GM12864 (cell line): ENCODE data around the gene VILL.
"Not testable (repeated sequence)": the region's sequence is repeated elsewhere in the genome, so short reads cannot be mapped to it uniquely, and the experiment has no call there.

Experiments
- DNase-seq: peaks from one replicate; pipeline ENCODE4 v3.0.0-alpha.2; 2011; ENCODE audit warnings: low read depth
- H3K4me3 ChIP-seq: 2 replicates; pipeline ENCODE4 v1.5.1; 2011; ENCODE audit warnings: mild to moderate bottlenecking, low read depth, low read length, control low read depth
- CTCF ChIP-seq: IDR thresholded peaks from 2 replicates; pipeline ENCODE4 v1.5.1; 2011; ENCODE audit warnings: low read depth, mild to moderate bottlenecking, moderate library complexity, low read length, control low read depth, inconsistent platforms; ENCODE audit errors: missing control alignments

VILL gene

DNA sequence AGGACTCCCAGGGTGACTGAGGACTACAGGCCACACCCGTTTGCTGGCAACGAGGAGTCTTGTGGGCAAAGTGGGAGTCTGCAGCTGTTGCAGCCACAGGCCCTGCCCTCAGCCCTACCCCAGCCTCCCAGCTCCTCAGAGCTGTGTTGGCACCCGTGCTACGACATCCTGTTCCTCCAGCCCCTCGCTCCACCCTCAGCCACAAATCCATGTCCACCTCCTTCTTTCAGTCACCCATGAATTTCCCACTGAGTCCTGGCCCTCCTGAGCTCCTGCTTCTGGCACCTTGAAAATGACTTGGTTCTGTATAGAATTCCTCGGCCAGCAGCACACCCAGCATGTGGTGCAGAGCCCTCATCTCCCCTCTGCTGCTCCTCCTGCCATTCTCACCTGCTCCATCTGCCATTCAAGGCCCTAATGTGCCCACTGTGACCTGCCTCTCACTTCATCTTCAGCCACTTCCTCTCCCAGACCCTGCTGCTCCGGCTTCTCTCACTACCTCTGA, 20.9 kb upstream of the VILL start:
- no peak for TF ChIP-seq CTCF
- DNase-seq: no peak
- H3K4me3 ChIP-seq: no peak overlapping the region

GRCh38 chr3:37970802-37971201, 19.8 kb upstream of the VILL start:
- TF ChIP-seq CTCF: no peak
- DNase-seq: no peak
- no peak overlapping the region for H3K4me3 ChIP-seq

DNA sequence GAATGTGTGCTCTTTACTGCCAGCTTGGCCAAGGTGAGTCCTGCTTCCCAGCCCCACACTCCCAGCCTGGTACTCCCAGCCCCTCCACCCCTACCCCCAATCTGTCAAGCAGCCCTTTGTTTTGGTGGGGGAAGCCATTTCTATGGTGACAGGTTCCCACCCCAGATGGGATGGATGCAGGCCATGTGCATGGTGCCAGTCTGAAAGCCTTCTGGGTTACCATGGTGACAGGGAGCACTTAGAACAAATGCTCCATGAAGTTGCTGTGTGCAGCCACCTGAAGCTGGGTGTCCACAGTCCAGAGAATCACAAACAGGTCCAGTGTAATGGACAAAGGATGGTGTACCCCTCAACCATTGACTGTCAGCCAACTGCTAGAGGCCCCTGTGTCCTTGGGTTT, 19.1 kb upstream of the VILL start:
- DNase-seq: no peak
- no peak for TF ChIP-seq CTCF
- no peak overlapping the region for H3K4me3 ChIP-seq

DNA sequence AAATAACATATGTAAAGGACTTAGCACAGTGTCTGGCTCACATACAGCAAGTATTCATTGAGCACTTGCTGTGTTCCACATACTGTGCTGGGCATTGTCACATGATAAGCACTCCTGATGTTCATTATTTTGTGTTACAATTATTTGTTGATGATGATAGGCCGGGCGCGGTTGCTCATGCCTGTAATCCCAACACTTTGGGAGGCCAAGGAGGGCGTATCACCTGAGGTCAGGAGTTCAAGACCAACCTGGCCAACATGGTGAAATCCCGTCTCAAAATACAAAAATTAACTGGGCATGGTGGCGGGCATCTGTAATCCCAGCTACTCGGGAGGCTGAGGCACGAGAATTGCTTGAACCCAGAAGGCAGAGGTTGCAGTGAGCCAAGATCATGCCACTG, 18.5 kb upstream of the VILL start:
- not testable (repeated sequence) for DNase-seq, H3K4me3 ChIP-seq

- no peak for DNase-seq
- TF ChIP-seq CTCF: no peak
Measured at GRCh38 chr3:37973246-37974054, 17.1 kb upstream of the VILL start.

GRCh38 chr3:37974121-37975083, 16.2 kb upstream of the VILL start:
- DNase-seq: no peak
- peak; percentile 87 for TF ChIP-seq CTCF
- H3K4me3 ChIP-seq: no peak overlapping the region

More at GRCh38 chr3:37973246-37974054, 17.1 kb upstream of the VILL start:
- H3K4me3 ChIP-seq: no peak overlapping the region
